NCI-H128 (cell line): Measurements from ENCODE around the gene FAM72A.
"Not testable (repeated sequence)": the region's sequence is repeated elsewhere in the genome, so short reads cannot be mapped to it uniquely, and the experiment has no call there.

ENCODE experiments used
- DNase-seq: peaks from one replicate; lab custom pipeline; 2025; ENCODE audit not compliant: unreplicated experiment; lab: John Stamatoyannopoulos, UW

Gene FAM72A

GRCh38 chr1:206202789-206203363 is at the start of gene FAM72A:
TSS of gene FAM72A (minus strand) at chr1:206202839. CDS start at chr1:206202025, 814 bp downstream.
- DNase-seq = peak; percentile 99

DNA sequence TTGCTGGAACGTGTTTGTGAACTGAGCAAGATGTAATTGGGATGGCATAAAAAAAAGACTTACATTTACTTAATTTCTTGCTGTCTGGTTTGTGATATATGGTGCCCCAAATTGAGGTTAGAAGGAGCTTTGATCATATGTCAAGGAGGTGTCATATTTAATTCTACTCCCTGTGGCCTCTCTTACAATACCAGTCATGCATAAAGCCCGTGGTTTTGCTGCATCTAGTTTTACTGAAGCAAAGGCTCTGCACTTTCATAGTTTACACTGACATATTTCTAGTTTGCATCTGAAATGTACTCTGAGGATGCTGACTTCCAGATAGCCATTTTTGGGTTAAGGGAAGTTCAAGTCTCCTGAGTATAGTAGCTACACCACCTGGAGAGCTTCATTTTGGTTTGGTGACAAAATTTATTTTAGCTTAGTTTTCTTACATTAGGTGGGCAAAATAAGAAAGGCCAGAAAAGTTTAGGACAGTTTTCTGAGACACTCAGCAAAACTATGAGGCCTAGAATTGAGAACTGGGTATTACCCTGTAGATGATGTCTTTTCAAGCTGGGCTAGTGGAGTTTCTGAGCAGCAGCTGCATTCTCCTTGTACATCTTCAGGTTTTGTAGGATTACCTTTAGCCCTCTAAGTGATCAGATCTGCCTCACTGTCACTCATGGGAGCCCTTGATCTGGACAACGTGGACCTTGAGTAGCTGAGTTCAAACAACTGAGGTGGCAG is 48.5 kb upstream of the FAM72A start:
- DNase-seq = not testable (repeated sequence)

DNA sequence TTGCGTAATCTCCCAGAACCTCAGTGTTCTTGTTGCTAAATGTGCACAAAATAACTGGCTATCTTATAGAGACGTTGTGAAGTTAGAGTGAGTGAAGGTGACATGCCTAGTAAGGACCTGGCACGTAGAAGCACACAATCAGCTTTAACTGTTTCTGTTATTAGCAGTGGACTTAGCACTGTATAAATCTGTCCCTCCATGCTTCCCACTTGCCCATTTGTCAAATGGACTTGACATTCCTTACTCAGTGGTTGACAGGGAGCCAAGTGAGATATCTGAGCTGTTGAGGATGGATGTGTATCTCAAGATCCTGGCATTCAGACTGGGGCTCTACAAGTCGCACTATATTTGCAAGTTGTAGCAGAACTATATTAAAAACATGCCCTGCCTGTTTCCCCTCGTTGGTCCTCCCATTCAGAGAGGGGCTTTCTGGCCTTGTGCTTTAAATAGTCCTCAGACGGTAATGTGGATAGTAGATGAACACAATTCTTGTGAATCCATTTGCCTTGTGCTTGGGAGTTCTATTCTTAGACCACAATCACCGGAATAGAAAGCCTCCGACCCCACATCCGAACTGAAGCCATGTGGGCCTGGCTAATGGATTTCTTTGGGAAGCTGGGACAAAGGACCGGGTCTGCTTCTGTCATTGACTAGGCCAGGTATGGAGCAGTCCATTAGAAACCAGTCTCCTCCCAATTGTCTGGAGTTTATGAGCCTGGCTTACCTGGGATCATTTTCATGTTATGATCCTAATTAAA is 43.7 kb upstream of the FAM72A start:
- DNase-seq = not testable (repeated sequence)

- not testable (repeated sequence) for DNase-seq
These were observed 42.8 kb upstream of the FAM72A start for GRCh38 chr1:206245479-206245878.

DNA sequence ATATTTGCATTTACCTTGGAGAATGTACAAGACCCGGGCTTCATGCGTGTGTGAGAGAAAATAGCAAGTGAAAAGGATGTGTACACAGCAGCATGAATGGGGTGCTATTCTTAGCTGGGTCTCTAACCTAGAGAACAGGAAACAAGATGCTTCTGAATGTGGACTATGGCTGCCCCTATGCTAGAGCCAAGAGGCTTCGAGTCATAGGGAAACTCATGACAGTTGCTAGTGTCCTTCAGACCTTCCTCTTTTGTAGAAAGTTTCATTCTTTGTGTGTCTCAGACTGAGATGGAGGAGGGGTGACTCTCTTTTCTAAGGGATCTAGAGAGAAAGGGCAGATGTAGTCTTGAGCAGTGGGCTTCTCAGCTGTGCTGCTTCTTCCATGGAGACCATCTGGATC is 40.7 kb upstream of the FAM72A start:
- DNase-seq = not testable (repeated sequence)

DNA sequence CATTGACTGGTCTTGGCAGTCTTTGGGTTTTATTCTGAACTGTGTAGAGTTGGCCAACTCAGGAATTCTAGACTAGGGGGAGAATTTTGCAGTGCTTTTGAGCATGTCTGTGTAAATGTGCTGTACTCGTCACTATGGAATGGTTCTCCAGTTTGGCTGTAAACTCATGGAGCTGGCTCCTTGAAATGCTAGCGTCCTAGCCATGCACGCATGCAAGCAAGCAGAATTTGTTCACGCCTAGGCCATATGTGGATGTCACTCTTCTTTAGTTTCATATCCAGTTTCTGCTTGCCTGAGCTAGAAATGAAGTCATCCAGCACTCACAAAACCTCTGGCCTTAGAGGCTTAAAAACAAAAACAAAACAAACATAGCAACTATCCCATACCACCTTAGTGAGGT is 37.6 kb upstream of the FAM72A start:
- DNase-seq = not testable (repeated sequence)

GRCh38 chr1:206235190-206235589 is 32.6 kb upstream of the FAM72A start:
- DNase-seq = not testable (repeated sequence)

GRCh38 chr1:206234189-206234916 is 31.7 kb upstream of the FAM72A start:
- DNase-seq = not testable (repeated sequence)

DNA sequence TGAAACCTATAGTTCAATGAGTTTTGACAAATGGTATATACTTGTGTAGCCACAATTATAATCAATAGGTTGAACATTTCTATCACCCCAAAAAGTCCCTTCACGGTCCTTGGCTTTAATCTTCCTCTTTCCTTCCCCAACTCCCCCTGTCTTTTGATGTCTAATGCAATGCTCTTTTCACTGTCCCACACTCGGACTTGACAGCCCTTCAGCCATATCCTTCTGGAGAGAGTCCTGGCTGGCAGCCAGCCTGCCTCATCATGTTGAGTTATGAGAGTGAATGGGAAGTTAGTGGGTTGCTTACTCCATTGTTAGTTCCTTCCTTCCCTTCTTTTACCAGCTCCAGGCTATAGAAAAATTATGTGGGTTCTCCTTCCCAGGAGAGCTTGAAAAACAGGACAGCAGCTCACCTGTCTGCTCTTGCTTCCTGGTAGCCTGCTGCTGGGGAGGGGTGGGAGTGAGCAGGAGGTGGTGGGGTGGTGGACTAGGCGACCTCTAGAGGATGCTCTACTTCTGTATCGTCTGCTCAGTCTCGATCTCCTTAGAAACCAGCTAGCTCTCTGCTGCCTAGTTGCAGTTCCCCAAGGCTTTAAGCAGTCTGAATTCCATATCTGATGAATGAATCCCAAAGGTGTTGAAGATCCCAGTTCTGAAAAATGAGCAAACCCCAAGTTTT is 30.5 kb upstream of the FAM72A start:
- not testable (repeated sequence) for DNase-seq

GRCh38 chr1:206231989-206232388 is 29.4 kb upstream of the FAM72A start:
- not testable (repeated sequence) for DNase-seq

DNA sequence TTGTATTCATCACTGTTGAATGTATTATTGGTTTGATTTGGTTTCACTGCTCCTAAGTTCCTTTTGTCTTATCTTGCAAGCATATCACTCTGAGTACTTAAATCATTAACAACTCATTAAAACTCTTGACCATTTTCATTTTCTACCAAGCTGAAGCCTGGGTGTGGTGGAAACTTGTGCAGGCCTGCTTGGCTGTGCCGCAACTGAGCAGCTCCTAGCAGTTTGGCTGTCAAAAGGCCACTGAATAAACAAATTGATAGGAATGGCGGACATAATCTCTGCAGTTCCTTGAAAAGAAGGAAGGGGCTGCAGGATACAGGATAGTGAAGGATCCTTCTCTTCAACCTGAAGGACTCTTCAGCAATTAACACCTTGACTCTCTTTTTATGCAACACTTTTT is 26.6 kb upstream of the FAM72A start:
- DNase-seq = not testable (repeated sequence)

DNA sequence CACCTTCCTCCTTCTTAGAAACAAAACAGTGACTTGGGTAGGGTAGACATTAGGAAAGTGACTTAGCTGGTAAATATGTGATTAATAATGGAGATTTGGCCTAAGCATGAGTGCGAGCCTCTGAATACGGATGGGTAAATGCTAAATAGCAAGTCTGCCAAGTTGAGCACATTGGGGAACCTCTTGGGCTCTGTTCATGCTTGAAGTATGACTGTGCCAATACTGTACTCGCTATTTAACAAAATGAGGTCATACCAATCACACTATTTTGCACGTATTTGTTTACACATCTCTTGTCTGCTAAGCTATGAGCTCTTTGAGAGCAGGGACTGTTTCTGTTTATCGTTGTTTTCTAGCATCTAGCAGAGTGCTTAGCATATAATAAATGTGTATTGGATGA is 24.2 kb upstream of the FAM72A start:
- not testable (repeated sequence) for DNase-seq

- not testable (repeated sequence) for DNase-seq
These were observed 22.7 kb upstream of the FAM72A start for GRCh38 chr1:206225386-206225785.

DNA sequence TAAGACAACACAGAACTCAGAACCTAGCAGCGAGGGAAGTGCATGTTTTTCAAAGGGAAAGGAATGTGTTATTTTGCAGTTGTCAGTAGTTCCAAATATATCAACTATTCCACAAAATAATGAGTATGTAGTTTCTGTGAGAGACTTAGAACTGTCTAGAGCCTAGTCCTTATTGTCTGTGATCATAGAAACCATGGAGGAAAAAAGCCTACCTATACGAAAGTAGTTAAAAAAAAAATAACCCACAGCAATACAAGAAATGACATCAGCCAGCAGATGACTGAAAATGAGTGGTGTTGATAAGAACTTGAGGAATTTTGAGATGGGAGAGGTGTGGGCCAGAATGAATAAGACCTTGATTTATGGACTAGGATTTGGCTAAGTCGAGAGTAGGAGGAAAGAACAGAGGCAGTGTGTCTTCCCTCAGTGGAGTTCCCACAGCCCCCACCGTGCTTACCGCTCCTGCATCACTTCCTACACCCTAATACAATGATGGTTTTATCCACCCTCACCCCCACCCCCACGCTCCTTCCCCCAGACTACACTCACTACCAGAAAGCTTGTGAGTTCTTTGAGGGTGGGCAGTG is 21.6 kb upstream of the FAM72A start:
- DNase-seq = not testable (repeated sequence)

DNA sequence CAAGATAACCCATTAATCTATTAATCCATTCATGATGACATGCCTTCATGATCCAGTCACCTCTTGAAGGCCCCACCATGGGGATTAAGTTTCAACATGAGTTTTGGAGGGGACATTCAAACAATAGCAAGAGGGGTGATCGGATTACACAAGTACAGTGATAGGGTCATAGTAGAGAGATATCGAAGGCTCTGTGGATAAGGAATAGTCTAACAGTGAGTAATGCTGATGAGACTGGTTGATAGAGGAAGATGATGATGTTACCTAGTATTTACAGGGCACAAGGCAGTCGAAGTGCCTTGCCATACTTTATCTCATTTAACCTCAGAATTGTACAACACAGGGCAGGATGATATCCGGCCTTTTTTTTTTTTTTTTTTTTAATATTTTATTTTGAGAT is 18.9 kb upstream of the FAM72A start:
- not testable (repeated sequence) for DNase-seq

GRCh38 chr1:206220332-206221000 is 17.8 kb upstream of the FAM72A start:
- not testable (repeated sequence) for DNase-seq

DNA sequence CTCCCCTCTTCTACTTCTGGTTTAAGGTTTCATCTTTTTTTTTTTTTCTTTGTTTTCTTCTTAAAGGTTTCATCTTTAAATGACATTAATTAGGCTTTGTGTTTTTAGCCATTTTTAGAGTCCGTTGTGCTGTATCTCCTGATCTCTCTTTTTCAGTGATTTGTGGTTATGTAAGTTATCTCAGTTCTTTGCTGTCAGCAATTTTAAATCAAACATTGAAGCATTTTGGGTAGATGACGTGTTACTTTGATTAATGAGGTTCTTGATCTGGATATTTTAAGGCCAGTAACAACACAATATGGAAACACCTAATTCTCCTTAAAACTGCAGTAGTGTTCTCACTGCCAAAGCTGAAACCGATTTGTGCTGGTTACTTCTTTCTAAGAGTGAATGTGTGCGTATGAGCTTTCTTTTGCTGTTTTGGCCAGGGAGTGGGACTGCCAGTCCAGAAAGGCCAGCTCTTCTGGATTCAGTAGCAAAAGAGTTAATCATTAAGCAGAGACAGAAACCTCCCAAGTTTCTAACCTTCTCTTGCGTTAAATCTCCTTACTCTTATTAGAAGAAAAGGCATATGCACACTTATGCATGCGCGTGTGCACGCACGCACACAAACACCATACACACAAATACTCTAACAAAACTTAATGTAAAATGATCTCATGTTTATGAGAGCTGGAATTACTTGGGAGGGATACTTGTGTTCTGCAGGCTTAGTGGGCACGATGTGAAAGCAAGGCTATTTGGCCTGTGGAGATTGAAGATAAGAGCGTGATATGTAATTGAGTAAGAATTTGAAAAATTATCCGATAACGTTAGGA is 17.1 kb upstream of the FAM72A start:
- not testable (repeated sequence) for DNase-seq

- DNase-seq = not testable (repeated sequence)
These were observed 16.1 kb upstream of the FAM72A start for GRCh38 chr1:206218765-206219164.

DNA sequence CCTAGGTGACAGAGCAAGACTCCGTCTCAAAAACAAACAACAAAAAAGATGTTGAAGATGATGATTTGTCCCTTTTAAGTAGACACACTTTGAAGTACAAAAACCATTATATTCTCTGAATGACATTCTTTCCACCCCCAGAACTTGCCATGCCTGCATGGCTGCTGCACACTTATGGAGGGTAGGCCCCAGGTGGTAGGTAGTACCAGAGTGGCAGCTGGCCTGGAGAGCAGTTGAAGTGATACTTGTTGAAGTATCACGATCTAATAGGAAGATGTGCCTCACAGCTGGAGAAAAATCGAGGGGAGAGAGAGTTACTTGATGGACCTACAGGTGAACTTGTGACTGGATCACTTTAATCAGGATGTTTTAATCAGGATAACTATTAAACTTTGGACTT is 15.6 kb upstream of the FAM72A start:
- not testable (repeated sequence) for DNase-seq
